Left ventricle myocardium inferior (tissue), 1 donor: Measurements from ENCODE around the gene COMMD1. TPM values are rescaled to one million over a fixed set of nuclear protein-coding genes. Genes with fewer than 3 reads are reported as not detected.
"Not testable (repeated sequence)": the region's sequence is repeated elsewhere in the genome, so short reads cannot be mapped to it uniquely, and the experiment has no call there.

ENCODE experiments used
- DNase-seq: peaks from one replicate; pipeline ENCODE4 v3.0.0-alpha.2; 2020
- H3K27ac ChIP-seq: fragments of 200-600 bp; replicated peaks from 2 replicates; pipeline ENCODE4 v1.8.0; 2021
- H3K27me3 ChIP-seq: fragments of 200-600 bp; 2 replicates; pipeline ENCODE4 v1.8.0; 2021; ENCODE audit warnings: low read depth
- H3K36me3 ChIP-seq: fragments of 200-600 bp; 2 replicates; pipeline ENCODE4 v1.8.0; 2021
- H3K4me1 ChIP-seq: fragments of 200-600 bp; 2 replicates; pipeline ENCODE4 v1.8.0; 2021
- H3K4me3 ChIP-seq: fragments of 200-600 bp; 2 replicates; pipeline ENCODE4 v1.8.0; 2021; ENCODE audit warnings: mild to moderate bottlenecking, moderate library complexity
- H3K9me3 ChIP-seq: fragments of 200-600 bp; replicated peaks from 2 replicates; pipeline ENCODE4 v1.8.0; 2021
- CTCF ChIP-seq: fragments of 200-600 bp; IDR thresholded peaks from 2 replicates; pipeline ENCODE4 v1.8.0; 2021; ENCODE audit warnings: antibody characterized with exemption, mild to moderate bottlenecking, borderline replicate concordance
- intact Hi-C: fragments of 100-400 bp; cut with micrococcal nuclease; formaldehyde crosslinking; loops from one replicate; pipeline ENCODE4 v1.11.0; 2022
- total RNA-seq: library from RNA; stranded (reverse); fragmentation: NEBNext Ultra II Directional; extraction: Animal tissue kit (Norgen Biotek cat#: 25700); gene quantifications from one replicate; pipeline ENCODE4 v1.2.1, GENCODE V29; 2021
- donor health status: DM: no; HTN: yes; CAD: no; lungs with severe emphysema.

The COMMD1 gene
- total RNA-seq, 1 donor from 2014 or later = 63.7 TPM

GRCh38 chr2:62118160-62118559 is 212.7 kb downstream of the COMMD1 start:
- Histone ChIP-seq H3K27me3 (no peaks in the 10 kb centered on the region), H3K36me3 (no peaks in the 10 kb centered on the region), H3K27ac (no peak overlapping the region), H3K4me3 (no peak overlapping the region), H3K9me3 (no peaks in the 10 kb centered on the region), H3K4me1 (peaks cover 30% of the 10 kb centered on the region)
- intact Hi-C loops = no loop called here
- TF ChIP-seq CTCF = no peak
- DNase-seq = no peak

GRCh38 chr2:62119311-62119974 is 214.0 kb downstream of the COMMD1 start:
- intact Hi-C loops = no loop called here
- DNase-seq = no peak

GRCh38 chr2:62126239-62126638 is 220.8 kb downstream of the COMMD1 start:
- H3K27me3 ChIP-seq, H3K36me3 ChIP-seq, H3K4me3 ChIP-seq, intact Hi-C loops, H3K27ac ChIP-seq, H3K9me3 ChIP-seq, DNase-seq: not testable (repeated sequence)
- H3K4me1 ChIP-seq = peaks cover 16% of the 10 kb centered on the region

More at GRCh38 chr2:62119311-62119974, 214.0 kb downstream of the COMMD1 start:
- Histone ChIP-seq H3K9me3 (no peaks in the 10 kb centered on the region), H3K27ac (no peak overlapping the region), H3K4me3 (no peak overlapping the region), H3K27me3 (no peaks in the 10 kb centered on the region), H3K4me1 (peaks cover 25% of the 10 kb centered on the region), H3K36me3 (no peaks in the 10 kb centered on the region)
- no peak for TF ChIP-seq CTCF

GRCh38 chr2:62133320-62133823 is 227.9 kb downstream of the COMMD1 start:
- no peaks in the 10 kb centered on the region for H3K27me3 ChIP-seq
- no peak for TF ChIP-seq CTCF
- DNase-seq = no peak
- intact Hi-C loops = no loop called here
- peaks cover 21% of the 10 kb centered on the region for H3K4me1 ChIP-seq
- H3K27ac ChIP-seq = no peak overlapping the region
- H3K9me3 ChIP-seq = peaks cover 5% of the 10 kb centered on the region
- peaks cover 6% of the 10 kb centered on the region for H3K36me3 ChIP-seq
- no peak overlapping the region for H3K4me3 ChIP-seq

GRCh38 chr2:62136956-62137830 is 231.7 kb downstream of the COMMD1 start:
- H3K4me1 ChIP-seq = peaks cover 24% of the 10 kb centered on the region
- peaks cover 6% of the 10 kb centered on the region for H3K36me3 ChIP-seq
- peaks cover 5% of the 10 kb centered on the region for H3K9me3 ChIP-seq
- no peaks in the 10 kb centered on the region for H3K27me3 ChIP-seq
- DNase-seq = no peak
- TF ChIP-seq CTCF = no peak
- intact Hi-C loops = no loop called here
- no peak overlapping the region for H3K4me3 ChIP-seq
- peak overlapping the region; percentile 24 for H3K27ac ChIP-seq
